AG09309 (cell line): ENCODE results near the gene PTPRM.

ENCODE experiments used
- DNase-seq: peaks from one replicate; pipeline ENCODE4 v3.0.0-alpha.2; 2010; ENCODE audit warnings: low read depth
- H3K4me3 ChIP-seq: 2 replicates; pipeline ENCODE4 v1.5.1; 2011; ENCODE audit warnings: mild to moderate bottlenecking, low read depth, low read length, moderate library complexity; ENCODE audit not compliant: control insufficient read depth
- TF ChIP-seq, protein P1 (sequence below): IDR thresholded peaks from 2 replicates; pipeline ENCODE4 v1.5.1; 2011; ENCODE audit warnings: mild to moderate bottlenecking, low read depth, low read length, inconsistent platforms; ENCODE audit not compliant: insufficient read depth, control insufficient read depth; ENCODE audit errors: missing control alignments

The PTPRM gene

DNA sequence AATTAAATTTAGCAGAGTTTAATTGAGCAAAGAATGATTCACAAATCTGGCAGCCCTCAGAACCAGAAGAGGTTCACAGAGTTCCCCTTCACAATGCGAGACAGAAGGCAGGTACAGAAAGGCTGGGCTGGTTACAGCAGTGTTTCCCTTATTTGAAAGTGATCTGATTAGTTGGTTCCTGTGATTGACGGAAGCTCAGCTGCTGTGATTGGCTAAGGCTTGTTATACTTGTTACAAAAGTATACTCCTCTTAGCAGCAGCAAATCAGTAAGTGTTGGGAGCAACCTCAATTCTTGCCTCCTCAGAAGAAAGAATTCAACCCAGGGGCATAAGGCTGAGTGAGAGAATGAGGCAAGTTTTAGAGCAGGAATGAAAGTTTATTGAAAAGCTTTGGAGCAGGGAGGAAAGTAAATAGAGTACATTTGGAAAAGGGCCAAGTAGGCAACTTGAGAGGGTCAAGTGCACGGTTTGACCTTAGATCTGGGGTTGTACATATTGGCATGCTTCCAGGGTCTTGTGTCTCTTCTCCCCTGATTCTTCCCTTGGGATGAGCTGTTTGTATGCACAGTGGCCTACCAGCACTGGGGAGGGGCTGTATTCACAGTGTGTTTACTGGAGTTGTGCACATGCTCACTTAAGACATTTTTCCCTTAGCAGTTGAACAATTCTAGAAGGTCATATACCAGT, 610.4 kb downstream of the PTPRM start:
- TF ChIP-seq, protein P1, sequence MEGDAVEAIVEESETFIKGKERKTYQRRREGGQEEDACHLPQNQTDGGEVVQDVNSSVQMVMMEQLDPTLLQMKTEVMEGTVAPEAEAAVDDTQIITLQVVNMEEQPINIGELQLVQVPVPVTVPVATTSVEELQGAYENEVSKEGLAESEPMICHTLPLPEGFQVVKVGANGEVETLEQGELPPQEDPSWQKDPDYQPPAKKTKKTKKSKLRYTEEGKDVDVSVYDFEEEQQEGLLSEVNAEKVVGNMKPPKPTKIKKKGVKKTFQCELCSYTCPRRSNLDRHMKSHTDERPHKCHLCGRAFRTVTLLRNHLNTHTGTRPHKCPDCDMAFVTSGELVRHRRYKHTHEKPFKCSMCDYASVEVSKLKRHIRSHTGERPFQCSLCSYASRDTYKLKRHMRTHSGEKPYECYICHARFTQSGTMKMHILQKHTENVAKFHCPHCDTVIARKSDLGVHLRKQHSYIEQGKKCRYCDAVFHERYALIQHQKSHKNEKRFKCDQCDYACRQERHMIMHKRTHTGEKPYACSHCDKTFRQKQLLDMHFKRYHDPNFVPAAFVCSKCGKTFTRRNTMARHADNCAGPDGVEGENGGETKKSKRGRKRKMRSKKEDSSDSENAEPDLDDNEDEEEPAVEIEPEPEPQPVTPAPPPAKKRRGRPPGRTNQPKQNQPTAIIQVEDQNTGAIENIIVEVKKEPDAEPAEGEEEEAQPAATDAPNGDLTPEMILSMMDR: no peak
- no peak overlapping the region for H3K4me3 ChIP-seq
- DNase-seq: no peak

DNA sequence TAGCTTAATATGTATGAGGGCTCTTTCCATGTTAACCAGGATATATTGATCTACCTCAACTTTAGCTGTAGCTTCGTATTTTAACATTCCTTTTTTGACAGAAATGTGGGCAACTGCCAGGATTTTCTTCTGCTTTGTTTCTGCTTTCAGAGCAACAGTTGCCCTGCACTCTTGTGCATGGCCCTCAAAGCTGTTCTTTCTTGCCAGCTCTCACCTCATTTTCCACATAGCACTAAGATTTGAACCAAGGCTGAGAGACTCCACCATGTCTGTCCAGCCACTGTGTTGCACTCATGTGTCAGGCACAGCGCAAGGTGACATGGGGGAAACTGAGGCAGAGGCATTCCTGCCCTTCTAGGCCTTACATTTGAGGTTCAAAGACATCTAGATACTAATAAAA, 619.3 kb downstream of the PTPRM start:
- no peak overlapping the region for H3K4me3 ChIP-seq
- TF ChIP-seq, protein P1: no peak
- no peak for DNase-seq

DNA sequence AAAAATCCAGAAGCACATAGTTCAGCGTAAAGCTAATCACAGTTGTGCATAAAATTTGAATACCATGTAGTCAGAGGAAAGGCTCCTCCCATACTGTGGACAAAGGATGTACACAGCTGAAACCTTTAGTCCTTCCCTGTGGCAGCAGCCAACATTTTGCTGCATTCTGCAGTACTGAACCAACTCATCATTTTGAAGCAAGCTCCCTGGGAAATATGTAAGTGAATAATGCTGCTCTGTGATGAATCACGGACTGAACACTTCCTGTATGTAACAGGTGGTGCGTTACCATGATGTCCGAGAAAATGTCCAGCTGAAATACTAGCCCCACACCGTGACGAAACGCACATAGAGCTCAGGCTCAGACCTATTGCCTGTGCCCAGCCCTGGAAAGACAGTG, 621.1 kb downstream of the PTPRM start:
- no peak overlapping the region for H3K4me3 ChIP-seq
- DNase-seq: no peak
- TF ChIP-seq, protein P1: no peak

DNA sequence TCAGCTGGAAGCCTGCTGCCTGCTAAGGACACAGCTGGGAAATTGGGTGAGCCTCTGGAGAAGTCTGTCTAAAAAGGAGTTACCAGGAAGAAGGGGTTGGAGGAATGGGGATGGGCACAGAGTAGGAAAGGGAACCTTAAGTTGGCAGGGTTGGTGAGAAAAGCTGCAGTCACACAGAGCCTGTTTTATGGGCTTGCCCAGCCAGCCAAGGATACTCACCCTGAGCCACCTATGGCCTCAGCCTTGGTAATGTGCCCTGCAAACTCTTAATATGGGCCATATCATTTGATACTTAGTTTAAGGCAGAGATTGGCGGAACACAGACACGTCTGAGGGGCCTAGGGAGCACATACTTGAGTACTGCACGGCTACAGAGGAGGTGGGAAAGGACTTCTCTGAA, 623.9 kb downstream of the PTPRM start:
- TF ChIP-seq, protein P1: no peak
- DNase-seq: no peak
- no peak overlapping the region for H3K4me3 ChIP-seq

DNA sequence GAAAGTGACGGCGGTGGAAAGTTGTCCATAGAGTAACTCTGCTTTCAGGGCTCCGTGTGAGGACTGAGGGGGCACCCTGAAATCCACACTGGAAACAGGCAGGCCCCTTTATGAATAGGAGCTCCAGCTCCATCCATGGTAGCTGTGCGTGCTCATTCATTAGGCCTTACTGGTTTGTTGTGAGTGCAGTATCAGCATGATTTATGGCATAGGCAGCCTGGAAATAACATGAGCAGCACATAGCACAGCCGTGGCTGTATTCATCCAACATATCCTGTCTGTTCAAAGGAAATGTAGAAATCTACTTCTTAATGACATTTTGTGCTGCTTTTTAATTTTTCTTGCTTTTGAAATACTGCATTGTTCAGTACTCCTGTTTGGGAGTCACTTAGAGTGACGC, 627.3 kb downstream of the PTPRM start:
- no peak overlapping the region for H3K4me3 ChIP-seq
- TF ChIP-seq, protein P1: no peak
- DNase-seq: no peak

DNA sequence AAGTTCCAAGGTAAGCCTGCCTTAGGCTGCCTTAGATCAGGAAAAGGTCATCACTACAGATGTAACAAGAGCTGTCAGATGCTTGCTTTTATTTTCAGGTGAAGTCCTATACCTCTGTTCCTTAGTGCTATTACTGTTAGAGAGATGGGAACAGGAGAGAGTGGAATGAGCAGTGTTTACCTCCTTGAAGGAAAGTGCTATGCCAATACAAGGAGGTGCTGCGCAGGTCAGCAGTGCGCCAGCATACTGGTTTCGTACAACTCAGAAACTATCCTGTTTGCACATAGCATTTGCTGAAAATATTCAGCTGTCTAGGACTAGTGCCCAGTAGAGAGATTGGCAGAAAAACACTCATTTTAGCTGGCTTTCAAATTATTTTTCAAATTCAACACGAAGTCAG, 629.1 kb downstream of the PTPRM start:
- no peak for DNase-seq
- TF ChIP-seq, protein P1: no peak
- no peak overlapping the region for H3K4me3 ChIP-seq

DNA sequence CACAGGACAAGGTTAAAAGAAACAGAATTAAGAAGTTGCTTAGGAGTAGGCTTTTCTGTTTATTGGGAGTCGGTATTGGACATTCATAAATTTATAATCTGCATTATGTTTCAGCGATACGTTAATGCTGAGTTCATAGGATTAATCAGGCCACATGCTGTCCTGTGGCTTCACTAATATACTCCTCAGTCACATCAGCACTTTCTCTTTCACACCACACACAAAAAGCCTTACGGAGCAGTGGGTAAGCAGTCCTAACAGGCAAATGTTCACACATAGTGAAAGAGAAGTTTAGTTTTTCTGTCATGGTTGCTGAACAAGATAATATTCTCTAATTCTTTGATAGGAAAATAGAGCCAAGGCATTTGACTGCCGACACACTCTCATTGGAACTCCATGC, 630.4 kb downstream of the PTPRM start:
- no peak overlapping the region for H3K4me3 ChIP-seq
- DNase-seq: no peak
- TF ChIP-seq, protein P1: no peak
